HG02885 (cell line): Measurements from ENCODE around the gene IFT43.

Source experiments
- ATAC-seq: cut with Tn5 transposase; IDR thresholded peaks from one replicate; pipeline ENCODE4 v1.9.1; 2021; ENCODE audit warnings: mild to moderate bottlenecking; ENCODE audit not compliant: unreplicated experiment, poor library complexity

The IFT43 gene

DNA sequence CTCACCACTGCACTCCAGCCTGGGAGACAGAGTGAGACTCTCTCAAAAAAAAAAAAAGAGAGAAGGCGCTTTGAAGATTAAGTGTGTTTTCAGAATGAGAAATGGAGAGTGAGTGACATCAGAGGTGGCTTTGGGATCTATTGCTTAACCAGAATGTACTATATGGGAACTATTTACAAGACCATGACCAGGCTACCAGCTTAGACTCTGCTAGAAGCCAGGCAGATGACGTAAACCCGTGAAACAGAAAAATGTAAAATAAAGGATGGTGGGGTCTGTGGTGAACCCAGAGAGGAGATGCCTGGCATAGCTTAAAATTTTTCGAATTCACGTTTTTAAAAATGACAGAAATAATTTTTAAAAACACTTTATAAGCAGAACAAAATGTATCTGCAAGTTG is 82.0 kb downstream of the IFT43 start:
- ATAC-seq, result no peak

DNA sequence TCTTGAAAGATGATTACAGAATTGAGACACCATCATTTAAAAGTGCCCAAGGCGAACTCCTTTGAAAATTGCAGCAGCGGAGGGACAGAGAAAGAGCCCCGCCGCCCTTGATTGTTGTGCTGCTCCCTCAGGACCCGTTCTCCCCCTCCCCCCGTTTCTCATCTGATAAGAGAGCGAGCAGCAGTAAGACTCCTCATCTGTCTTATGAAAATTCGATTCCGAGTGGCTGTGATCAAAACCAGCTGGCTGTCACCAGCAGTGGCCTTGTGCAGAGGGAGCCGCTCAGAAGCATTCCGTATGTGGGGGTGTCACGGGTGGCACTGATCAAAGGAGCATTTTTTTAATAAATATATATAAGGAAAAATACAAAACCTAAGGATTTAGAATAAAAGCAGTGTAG is 88.2 kb downstream of the IFT43 start:
- no peak for ATAC-seq

DNA sequence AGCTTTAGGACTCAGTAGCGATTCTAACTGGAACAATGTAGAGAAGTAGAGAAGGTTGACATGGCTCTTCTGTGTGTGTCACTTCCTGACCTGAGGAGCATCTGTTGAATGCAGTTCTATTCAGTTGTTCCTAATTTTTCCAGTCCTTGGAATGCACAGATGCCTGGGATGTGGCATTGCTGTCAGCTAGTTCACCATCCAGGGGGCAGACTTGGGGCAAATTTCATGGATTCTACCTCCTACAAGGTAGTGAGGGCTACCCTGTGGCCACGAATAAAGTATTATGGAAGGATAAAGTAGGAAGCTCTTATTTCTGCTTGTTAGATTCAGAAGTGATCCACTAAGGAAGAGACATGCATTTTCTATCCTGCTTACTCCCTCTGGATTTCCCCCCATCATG is 91.8 kb downstream of the IFT43 start:
- ATAC-seq, result no peak

DNA sequence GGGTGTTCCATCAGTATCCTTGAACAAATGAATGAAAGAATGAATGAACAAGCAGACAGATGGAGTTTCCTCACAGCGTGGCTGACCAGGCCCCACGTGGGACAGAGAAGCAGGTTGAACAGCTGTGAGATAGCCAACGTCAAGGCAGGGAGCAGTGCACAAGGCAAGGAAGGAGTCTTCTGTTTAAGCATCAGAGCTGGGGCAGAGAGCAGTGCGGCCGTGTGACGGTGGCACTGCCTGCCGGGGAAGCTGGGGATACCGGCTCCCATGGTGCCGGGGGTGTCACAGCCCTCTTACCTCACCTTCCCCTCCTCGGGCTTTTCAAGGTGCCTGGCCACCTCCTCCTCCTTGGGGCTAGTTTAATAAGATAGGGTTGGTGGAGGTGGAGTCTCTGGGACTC is 92.9 kb downstream of the IFT43 start:
- ATAC-seq, result no peak

DNA sequence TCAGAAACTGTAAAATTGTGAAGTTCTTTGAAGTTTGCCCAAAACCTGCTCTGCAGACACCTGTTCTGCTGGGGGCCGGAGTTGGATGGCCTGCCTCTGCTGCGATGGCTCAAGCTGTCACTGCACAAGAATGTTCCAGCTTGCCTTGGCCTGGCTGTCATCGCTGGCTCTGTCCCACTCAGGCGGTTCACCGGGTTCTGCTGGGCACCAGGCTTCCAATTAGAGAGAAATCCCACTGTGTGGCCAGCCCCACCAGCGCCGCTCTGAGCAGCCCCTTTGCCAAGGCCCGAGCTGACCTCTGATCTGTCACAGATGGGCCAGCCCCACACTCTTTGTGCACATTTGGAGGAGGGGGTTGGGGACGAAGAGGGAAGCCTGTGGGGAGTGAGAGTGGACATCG is 94.5 kb downstream of the IFT43 start:
- no peak for ATAC-seq

DNA sequence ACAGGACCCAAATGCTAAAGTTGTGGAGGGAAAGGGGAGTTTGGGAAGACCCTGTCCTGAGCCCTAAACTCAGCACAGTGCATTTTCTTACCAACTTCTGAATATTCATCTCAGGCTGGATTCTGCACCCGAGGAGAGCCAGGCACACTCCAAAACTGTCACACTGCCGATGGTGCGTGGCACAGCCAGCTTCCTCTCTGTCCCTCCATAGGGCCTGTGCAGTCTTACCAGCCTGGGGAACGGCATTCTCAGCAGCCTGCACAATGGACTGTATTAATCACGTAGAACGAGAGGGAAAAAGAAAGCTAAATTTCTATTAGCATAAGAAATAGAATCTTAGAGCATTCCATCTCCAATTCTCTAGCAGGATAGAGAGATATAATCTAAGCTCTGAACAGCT is 94.9 kb downstream of the IFT43 start:
- ATAC-seq, result no peak

DNA sequence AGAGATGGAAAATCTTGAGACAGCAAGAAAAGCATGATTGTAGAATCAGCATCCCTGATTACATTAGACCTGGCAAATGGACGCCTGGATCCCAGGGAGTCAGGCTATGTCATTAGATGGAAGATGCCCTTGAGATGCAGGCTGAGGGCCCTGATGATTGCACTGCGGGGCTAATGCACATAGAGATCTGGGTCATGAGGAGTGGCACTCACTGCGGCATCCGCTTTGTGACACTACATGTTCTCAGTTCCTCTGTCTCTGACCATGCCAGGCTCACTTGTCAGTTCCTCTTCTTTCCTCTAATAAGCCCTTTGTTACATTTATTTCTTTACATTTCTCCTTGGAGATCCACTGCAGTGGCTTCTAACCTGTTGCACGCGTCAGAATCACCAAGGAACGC is 96.1 kb downstream of the IFT43 start:
- no peak for ATAC-seq

DNA sequence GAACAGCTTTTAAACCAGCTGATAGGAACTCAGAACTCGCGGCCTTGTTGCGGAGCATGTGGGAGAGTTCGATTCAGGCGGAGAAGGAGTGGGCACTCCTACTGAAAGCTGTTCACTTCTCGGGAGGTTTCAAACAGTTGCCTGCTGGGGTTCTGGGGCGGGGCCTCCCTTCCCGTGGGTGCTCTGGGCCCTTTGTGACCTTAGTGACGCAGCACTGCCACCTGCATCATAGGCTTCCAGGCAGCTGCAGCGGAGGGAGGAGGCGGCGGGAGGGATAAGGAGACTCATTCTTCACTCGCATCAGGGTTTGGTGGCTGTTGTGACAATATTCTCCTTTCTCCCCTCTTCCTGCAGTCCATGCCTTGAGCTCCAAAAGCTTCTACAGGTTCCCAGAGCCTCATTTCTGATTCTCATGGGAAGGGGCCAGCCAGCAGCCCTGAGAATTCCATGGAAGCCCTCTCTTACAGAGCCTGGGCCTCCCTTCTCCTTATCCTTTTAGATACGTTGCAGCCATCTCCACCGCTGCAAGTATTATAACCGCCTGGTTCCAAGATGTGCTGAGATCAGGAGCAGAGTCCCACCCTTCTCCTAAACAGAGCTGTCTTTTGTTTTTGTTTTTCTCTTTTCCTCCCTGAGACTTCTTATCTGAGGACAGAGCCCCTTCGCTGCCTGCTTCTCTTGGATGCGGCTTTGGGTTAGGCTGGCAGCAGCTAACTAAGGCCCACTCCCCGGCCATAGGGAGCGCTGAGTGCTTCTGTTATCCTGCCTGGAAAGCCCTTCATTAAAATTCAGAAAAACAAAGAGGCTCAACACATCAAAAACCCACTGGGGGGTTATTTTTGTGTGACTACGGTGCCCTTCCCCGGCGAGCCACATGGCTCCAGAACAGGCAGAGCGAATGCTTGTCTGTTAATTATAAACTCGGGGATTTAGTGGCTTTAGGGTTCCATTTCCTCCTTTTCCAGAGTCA is 98.5 kb downstream of the IFT43 start:
- ATAC-seq, result no peak

DNA sequence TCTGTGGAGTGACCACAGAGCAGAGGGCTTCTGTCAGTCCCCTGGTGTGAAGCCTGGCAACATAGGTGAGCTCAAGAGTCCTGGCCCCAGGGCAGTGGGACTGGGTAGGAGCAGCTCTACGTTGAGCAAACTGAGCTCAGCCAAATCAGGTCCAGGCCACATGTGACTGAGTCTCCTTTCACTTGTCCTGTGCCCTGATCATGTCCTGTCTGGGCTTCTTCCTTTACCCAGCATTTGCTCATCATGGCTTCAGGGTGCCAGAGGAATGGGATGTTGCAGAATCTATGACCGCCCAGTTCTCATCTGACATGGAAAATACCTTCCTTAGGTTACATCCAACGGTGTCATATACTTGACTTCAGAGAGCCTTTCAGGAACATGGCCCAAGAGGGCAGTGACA is 99.8 kb downstream of the IFT43 start:
- ATAC-seq, result no peak

DNA sequence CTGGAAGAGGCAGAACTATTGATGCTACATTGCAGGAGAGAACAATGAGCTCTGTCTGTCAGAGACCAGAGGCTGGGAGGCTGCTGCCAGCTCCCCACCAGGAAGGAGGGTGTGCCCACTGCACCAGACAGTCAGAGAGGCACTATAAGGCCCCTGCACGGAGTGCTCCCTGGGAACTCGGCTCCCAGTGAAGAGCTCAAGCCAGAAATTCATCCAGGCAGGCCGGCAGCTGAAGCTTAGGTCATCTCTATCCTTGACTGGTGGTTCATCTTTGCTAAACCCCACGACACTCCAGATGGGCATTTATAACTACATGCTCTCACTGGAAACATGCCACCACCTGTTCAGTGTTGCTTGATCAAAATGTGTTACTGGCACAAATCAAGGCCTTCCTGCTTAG is 101.1 kb downstream of the IFT43 start:
- ATAC-seq, result no peak

DNA sequence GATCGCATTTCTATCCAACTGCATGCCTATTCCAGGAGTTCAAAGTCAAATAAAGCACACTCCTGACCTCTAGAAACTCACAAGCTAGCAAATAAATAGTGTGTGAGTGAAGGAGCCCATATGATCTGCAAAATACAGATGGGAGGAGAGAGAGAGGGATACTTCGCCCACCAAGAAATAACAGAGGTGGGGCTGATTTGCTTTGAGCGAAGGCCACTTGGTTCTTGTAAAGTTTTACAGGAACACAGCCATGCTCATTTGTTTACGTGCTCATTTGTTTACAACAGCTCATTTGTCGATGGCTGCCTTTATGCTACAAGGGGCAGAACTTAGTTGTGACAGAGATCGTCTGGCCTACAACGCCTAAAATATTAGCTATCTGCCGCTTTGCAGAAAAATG is 102.8 kb downstream of the IFT43 start:
- no peak for ATAC-seq

DNA sequence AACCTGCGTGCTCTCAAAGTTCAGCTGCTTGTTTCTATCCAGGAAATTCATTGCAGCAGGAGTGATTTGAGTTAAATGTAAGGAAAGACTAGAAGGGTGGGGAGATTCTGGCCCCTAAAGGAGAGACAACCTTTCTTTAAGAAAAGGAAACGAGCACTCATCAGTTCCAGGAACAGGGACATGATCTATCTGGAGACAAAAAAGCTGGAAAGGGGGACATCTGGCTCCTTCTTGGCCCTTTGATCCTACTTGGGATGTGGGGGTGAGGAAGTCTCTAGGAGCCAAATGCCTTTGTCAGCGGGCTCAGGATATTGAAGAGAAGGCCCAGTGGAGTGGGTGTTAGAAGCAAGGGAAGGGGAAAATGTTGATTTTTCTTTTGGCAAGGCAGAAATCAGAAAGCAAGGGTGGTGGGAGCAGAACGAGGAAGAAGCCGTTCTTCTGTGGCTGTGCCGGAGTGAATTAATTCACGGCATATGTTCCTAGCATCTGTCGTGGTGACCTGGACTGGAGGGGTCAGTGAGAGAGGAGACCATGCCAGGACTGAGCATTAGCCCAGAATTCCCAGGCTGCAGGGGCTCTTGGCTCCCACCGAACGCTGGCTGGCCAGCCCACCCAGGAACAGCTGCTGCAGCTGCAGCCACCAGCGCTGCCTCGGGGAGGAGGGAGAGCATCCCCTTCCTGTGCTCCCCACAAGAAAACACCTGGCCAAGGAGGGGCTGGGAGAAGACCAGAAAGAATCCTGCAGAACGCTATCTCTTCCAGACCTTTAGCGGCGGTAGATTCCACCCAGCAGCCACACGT is 103.4 kb downstream of the IFT43 start:
- ATAC-seq, result no peak

DNA sequence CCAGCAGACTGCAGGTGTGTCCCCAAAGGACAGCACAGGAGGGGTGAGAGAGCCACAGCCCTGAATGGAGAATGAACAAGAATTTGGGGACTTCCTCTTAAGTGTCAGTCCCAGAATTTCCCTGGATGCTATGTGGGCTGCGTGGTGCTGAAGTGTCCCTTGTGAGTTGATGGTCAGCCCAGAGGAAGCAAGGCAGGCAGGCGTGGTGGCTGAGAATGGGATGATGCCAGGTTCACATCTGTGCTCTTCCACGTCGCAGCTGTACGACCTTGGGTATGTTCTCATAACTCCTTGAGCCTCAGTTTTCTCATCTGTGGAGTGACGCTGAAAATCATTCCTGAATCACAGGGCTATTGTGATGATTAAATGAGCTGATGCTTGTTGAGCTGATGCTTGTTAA is 104.0 kb downstream of the IFT43 start:
- ATAC-seq, result no peak

DNA sequence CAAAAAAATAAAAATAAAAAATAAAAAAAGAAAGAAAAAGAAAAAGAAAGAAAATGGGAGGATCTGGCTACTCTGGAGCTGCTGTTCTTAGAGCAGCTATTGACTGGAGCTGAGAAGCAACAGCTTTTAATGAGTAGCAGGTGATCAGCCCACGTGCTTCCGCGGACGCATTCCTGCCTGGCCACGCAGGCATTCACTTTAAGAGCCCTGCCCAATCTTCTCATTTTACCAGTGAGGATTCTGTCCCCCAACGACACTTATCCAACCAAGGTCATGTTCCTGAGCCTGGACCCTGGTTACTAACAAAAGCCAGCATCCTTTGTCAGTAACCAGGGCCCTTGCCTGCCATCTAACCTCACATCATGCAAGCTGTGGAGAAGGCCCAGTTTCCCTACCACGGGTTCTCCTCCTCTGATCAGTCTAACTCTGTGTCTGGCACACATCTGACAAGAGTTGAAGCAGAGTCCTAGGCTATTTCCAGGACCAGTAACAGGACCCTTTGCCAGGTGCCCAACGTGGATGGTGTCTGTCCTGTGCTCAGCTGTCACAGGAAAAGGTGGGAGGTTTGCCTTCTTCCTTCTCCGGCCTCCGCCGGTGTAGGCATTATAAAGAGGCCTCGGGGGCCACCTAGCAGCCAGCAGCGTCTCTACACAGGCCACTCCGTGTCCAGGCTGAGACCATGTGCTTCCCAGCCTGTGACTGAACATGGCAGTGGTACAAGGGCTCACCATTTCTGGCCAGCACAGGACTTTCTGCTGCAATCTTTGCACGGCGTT is 105.2 kb downstream of the IFT43 start:
- no peak for ATAC-seq

DNA sequence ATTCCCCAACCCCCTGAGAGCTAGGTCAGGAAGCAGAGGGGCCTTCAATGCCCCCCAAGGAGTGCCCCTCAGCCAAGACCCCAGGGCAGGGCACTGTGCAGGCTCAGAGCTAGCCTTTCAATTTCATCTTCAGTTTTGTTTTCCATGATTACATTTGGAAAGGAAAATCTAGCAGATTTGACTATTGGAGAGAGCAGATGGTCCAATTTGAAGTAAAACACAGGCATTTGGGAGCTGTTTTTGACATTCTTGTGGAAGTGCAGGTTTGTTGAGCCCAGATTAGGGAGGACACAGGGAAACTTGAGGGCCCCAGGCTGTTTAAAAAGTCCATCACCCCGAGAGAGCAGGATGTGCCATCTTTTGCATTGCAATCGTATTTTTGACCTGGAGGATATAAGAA is 107.5 kb downstream of the IFT43 start:
- no peak for ATAC-seq

DNA sequence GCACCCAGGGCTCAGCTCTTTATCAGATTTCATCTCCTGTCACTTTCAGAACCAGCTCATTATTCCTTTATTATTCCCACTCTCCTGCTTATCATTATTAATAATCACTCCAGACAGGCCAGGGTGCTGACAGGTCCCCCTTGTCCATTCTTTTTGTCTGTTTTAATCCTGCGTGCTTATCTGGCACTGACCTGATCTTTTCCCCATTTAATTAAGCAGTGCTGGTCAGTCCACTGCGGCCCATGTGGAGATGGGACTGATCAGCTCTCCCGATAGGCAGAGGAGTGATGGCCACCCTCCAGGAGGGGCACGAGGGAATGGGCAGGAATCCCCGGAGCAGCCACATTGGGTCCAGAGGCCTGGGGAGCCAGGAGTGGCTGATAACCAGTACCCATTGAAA is 110.7 kb downstream of the IFT43 start:
- ATAC-seq, result no peak

DNA sequence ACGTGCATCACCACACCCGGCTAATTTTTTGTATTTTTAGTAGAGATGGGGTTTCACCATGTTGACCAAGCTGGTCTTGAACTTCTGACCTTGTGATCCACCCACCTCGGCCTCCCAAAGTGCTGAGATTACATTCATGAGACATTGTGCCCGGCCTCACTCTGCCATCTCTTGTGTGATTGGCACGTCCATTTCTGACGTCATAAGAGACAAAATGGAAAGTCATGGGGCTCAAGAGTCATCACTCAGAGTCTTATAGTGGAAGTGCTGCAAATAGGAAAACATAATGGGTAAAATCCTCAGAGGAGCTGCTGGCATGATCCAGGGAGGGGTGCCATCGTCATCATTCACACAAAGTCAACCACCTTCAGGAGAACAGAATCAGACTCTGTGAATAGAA is 112.0 kb downstream of the IFT43 start:
- ATAC-seq, result no peak

DNA sequence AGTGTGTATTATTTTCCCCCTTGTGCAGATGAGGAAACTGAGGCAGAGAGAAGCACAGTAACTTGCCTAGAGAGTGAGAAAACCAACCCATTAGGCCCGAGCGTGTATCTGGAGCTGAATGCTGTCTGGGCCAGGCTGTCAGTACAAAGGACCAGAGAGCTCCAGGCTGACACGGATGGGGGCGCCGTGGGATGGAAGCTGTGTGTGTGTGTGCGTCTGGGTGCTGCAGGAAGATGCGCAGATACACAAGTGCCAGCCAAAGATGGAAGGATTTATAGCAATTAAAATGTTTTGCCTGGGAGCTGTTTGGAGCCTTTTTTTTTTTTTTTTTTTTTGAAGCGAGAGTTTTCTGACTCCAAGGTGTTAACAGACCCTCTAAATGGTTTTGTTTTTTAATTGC is 112.5 kb downstream of the IFT43 start:
- no peak for ATAC-seq

DNA sequence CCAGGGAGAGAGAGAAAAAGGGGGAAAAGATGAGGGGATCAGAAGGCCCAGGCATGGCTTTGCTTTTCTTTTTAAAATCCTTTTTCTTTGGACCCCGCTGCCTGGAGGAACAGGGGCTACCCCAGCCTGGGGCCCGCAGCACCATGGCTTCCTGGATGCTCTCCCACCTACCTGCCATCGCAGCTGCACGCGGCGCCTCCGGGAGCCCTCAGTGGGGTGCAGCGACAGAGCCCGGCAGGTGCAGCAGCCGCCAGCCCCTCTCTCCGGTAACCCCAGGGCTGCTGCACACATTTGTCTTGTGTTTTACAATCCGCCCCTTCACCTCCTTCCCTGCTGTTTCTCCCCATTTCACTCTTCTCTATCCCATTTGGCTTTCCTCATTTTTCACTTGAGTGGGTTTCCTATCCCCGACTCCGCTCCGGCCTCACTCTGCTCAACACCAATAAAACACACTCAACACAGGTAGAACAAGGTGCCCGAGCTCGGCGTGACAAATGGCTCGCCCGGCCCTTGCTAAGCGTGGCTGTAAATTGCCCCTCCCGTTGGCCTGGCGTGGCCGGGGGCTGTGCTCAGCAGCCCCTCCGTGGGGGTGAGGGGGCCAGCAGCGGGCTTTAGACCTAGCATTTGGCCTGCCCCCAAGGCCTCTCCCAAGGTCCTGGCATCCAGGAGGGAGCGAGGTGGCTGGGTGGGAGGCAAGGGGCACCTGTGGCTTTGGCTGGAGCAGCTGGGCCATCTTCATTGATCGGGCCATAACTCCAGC is 113.5 kb downstream of the IFT43 start:
- ATAC-seq, result no peak

DNA sequence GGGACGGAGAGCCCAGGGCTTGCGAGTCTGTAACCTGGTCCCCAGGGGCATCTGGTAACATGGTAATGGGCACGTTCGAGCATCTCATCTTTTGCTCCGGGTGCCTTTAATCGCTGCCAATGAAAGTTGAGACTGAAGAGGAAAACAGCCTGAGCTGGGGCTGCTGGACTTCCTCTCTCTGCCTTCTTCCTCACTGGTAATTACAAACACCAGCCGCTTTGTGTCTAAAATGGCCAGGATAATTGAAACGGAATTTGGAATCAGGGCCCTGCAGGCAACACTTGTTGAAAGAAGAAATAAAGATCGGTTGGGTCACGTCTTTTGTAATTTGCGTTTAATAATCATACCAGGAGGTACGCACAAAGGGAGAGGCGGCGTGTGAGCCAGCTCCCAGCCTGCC is 114.7 kb downstream of the IFT43 start:
- ATAC-seq, result no peak
